Heart right ventricle (tissue), 16 donors: ENCODE measurements around the gene AFF2. TPM values are rescaled to one million over a fixed set of nuclear protein-coding genes. Genes with fewer than 3 reads are reported as not detected.
"Not testable (repeated sequence)": the region's sequence is repeated elsewhere in the genome, so short reads cannot be mapped to it uniquely, and the experiment has no call there.

Experiments
- ATAC-seq, 8 donors: fragments of 200-7000 bp; cut with Tn5 transposase; one replicate each; pipeline ENCODE4 v1.9.1; 2020; ENCODE audit warnings: mild to moderate bottlenecking in 8 of 8, moderate library complexity in 8 of 8, moderate number of reproducible peaks in 1 of 8
- DNase-seq, 2 donors: peaks; one replicate each; pipeline ENCODE4 v3.0.0-alpha.2; 2020
- H3K27ac ChIP-seq, 10 donors: fragments of 200-600 bp; sonication (generic) in 2 of 10; one replicate each; pipeline versions ENCODE4 v1.5.0 to v1.8.0; 2020 to 2022; ENCODE audit warnings: mild to moderate bottlenecking in 3 of 10
- H3K27me3 ChIP-seq, 7 donors: fragments of 200-600 bp; one replicate each; pipeline ENCODE4 v1.8.0; 2021 to 2022; ENCODE audit warnings: mild to moderate bottlenecking in 2 of 7
- H3K36me3 ChIP-seq, 9 donors: fragments of 200-600 bp; sonication (generic) in 1 of 9; one replicate each; pipeline versions ENCODE4 v1.5.0 to v1.8.0; 2020 to 2022; ENCODE audit warnings: mild to moderate bottlenecking in 2 of 9
- H3K4me1 ChIP-seq, 9 donors: fragments of 200-600 bp; sonication (generic) in 1 of 9; one replicate each; pipeline versions ENCODE4 v1.5.0 to v1.8.0; 2020 to 2022; ENCODE audit warnings: mild to moderate bottlenecking in 4 of 9
- H3K4me3 ChIP-seq, 10 donors: fragments of 200-600 bp; sonication (generic) in 2 of 10; one replicate each; pipeline versions ENCODE4 v1.5.0 to v1.8.0; 2020 to 2022; ENCODE audit warnings: mild to moderate bottlenecking in 7 of 10, moderate library complexity in 2 of 10
- H3K9me3 ChIP-seq, 11 donors: fragments of 200-600 bp in 10 of 11; sonication (generic) in 2 of 11; one replicate each; pipeline versions ENCODE4 v1.5.0 to v1.8.0; 2013 to 2022; ENCODE audit warnings: mild to moderate bottlenecking in 2 of 11, control low read depth in 1 of 11, moderate library complexity in 1 of 11
- WGBS, 2 donors: extraction: QIAGEN DNeasy Blood & Tissue Kit; methylation state at CpG; one replicate each; pipeline ENCODE4 v1.1.7; 2013; ENCODE audit warnings: inconsistent platforms in 1 of 2; 5-methylcytosine and 5-hydroxymethylcytosine counted together
- intact Hi-C, 10 donors: fragments of 100-400 bp; cut with DNase I; formaldehyde crosslinking; loops; one replicate each; pipeline versions ENCODE4 v1.11.1 to v1.14.2; 2022
- polyA plus RNA-seq, 2 donors: library from polyadenylated mRNA; stranded (reverse); fragments of 200-250 nt; gene quantifications; one replicate each; pipeline ENCODE4 v1.2.3, GENCODE V29; 2013
- total RNA-seq, 10 donors: library from RNA; stranded (reverse); fragmentation: NEBNext Ultra II Directional in 3 of 10; extraction: Animal tissue kit (Norgen Biotek cat#: 25700) in 3 of 10; gene quantifications; one replicate each; pipeline versions ENCODE4 v1.2.1 to v1.2.4, GENCODE V29; 2021 to 2023
- TF ChIP-seq, protein P1 (sequence below), 9 donors: fragments of 200-600 bp; sonication (generic) in 2 of 9; IDR thresholded peaks; one replicate each; pipeline versions ENCODE4 v1.5.0 to v1.8.0; 2021 to 2022; ENCODE audit warnings: antibody characterized with exemption in 9 of 9, mild to moderate bottlenecking in 5 of 9, moderate library complexity in 1 of 9
- donor health status: Arrhythmogenic right ventricular cardiomyopathy.
- donor health status: ischemic (EF 13 %, LVEDD 7.1; RV severe dilation, severe dysfunction).
- donor health status: healthy with polysubstance abuse.
- donor health status: DM: no; HTN: yes; CAD: no.
- donor health status: DM: no; HTN: no; CAD: no.
- donor health status: ischemic (EF 25% LVEDD 6.9; RV normal size, moderate dysfunction).
- donor health status: ischemic (EF 25% LVEDD 5.7; RV mildly dilated, moderate dysfunction).
- donor health status: healthy.
- donor health status: DM: yes; HTN: yes; CAD: no.
- donor health status: Ischemic cardiomyopathy.
- donor health status: ischemic (EF 35%, LVEDD 5.7; RV mildly dilated, moderate dysfunction).
- donor health status: nonischemic (EF 11% LVEDD 7.7; RV severe dilation, severe dysfunction).
- donor health status: DM: yes; HTN: yes; CAD: no.
- donor health status: PGD.
- donor health status: ischemic (EF 29% LVEDD 5.4; RV normal size, mild dysfunction).
- donor health status: nonischemic (EF 23%, LVEDD 6.1; RV moderate dilation, normal function).

The AFF2 gene
- total and polyA plus RNA-seq, 12 donors = 0.01 to 0.59 (median 0.20) TPM; not detected in 2

- Histone ChIP-seq H3K27me3 (no peaks in the 10 kb centered on the region), H3K4me1 (no peaks in the 10 kb centered on the region), H3K27ac (no peak overlapping the region), H3K9me3 (peaks cover 0 to 3% (median 0%) of the 10 kb centered on the region in 11 donors), H3K4me3 (no peak overlapping the region), H3K36me3 (no peaks in the 10 kb centered on the region)
- DNase-seq (no peak), ATAC-seq (no peak)
- intact Hi-C loops = loop anchor here in 1 of 10 donors (5.0 kb wide), 1 partner anchor 925 kb away; no protein-coding TSS in a partner anchor
- TF ChIP-seq, protein P1, sequence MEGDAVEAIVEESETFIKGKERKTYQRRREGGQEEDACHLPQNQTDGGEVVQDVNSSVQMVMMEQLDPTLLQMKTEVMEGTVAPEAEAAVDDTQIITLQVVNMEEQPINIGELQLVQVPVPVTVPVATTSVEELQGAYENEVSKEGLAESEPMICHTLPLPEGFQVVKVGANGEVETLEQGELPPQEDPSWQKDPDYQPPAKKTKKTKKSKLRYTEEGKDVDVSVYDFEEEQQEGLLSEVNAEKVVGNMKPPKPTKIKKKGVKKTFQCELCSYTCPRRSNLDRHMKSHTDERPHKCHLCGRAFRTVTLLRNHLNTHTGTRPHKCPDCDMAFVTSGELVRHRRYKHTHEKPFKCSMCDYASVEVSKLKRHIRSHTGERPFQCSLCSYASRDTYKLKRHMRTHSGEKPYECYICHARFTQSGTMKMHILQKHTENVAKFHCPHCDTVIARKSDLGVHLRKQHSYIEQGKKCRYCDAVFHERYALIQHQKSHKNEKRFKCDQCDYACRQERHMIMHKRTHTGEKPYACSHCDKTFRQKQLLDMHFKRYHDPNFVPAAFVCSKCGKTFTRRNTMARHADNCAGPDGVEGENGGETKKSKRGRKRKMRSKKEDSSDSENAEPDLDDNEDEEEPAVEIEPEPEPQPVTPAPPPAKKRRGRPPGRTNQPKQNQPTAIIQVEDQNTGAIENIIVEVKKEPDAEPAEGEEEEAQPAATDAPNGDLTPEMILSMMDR (IDR thresholded peaks at IDR 0.05) = no peak
Observed at GRCh38 chrX:148902581-148902980, 402.2 kb downstream of the AFF2 start.

DNA sequence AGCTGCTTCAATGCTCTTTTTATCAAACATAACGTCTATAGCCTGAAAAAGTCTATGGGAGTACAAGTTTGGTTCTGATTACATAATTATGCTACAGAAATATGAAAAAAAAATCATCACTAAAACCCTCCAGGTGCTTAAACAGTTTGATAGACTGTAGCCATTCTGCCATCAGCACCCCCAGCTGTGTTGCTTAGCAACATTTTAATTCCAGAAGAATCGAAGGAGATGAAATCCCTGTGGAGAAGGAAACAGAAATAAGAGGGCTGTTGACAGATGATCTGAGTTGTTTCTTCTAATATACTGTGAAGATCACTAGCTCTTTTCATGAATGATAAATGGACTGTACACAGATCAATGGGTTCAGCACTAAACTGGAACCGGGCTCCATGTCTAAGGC lies 402.8 kb downstream of the AFF2 start:
- 72 to 85% methylated on average over 3 of the region's 3 CpGs for WGBS, 2 donors
- H3K9me3 ChIP-seq = peaks cover 0 to 3% (median 0%) of the 10 kb centered on the region in 11 donors
- H3K27ac ChIP-seq = no peak overlapping the region
- TF ChIP-seq, protein P1 (IDR thresholded peaks at IDR 0.05) = no peak
- DNase-seq = no peak
- no peak overlapping the region for H3K4me3 ChIP-seq
- no peaks in the 10 kb centered on the region for H3K36me3 ChIP-seq
- no peak for ATAC-seq
- no peaks in the 10 kb centered on the region for H3K27me3 ChIP-seq
- intact Hi-C loops = loop anchor here in 1 of 10 donors (5.0 kb wide), 1 partner anchor 926 kb away; no protein-coding TSS in a partner anchor
- H3K4me1 ChIP-seq = no peaks in the 10 kb centered on the region

GRCh38 chrX:148904421-148905111 lies 404.1 kb downstream of the AFF2 start:
- Histone ChIP-seq H3K36me3 (no peaks in the 10 kb centered on the region), H3K27ac (no peak overlapping the region), H3K27me3 (no peaks in the 10 kb centered on the region), H3K9me3 (peaks cover 0 to 3% (median 0%) of the 10 kb centered on the region in 11 donors), H3K4me3 (no peak overlapping the region), H3K4me1 (no peaks in the 10 kb centered on the region)
- ATAC-seq (no peak), DNase-seq (no peak)
- 39 to 70% methylated on average over 3 of the region's 3 CpGs for WGBS, 2 donors
- intact Hi-C loops = loop anchor here in 1 of 10 donors (5.0 kb wide), 2 partner anchors 637 to 927 kb away; no protein-coding TSS in a partner anchor
- TF ChIP-seq, protein P1 (IDR thresholded peaks at IDR 0.05) = no peak

GRCh38 chrX:148905400-148905799 lies 405.0 kb downstream of the AFF2 start:
- ATAC-seq (no peak), DNase-seq (no peak)
- 72% methylated on average over 5 of the region's 5 CpGs for WGBS, 2 donors

DNA sequence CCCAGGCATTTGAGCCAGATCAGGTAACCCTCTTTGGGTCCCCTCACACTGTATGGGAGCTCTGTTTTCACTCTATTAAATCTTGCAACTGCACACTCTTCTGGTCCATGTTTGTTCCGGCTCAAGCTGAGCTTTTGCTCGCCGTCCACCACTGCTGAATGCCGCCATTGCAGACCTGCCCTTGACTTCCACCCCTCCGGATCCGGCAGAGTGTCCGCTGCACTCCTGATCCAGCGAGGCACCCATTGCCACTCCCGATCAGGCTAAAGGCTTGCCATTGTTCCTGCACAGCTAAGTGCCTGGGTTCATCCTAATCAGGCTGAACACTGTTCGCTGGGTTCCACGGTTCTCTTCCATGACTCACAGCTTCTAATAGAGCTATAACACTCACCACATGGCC lies 406.2 kb downstream of the AFF2 start:
- ATAC-seq, H3K4me3 ChIP-seq, H3K4me1 ChIP-seq, DNase-seq, H3K27ac ChIP-seq, H3K36me3 ChIP-seq, H3K9me3 ChIP-seq, H3K27me3 ChIP-seq: not testable (repeated sequence)
- 89 to 90% methylated on average over 11 of the region's 11 CpGs for WGBS, 2 donors
- intact Hi-C loops = loop anchor here in 1 of 10 donors (5.0 kb wide), 1 partner anchor 639 kb away; no protein-coding TSS in a partner anchor

More at GRCh38 chrX:148905400-148905799, 405.0 kb downstream of the AFF2 start:
- intact Hi-C loops = loop anchor here in 1 of 10 donors (5.0 kb wide), 1 partner anchor 638 kb away; no protein-coding TSS in a partner anchor
- Histone ChIP-seq H3K4me1 (no peaks in the 10 kb centered on the region), H3K27me3 (no peaks in the 10 kb centered on the region), H3K4me3 (no peak overlapping the region), H3K36me3 (no peaks in the 10 kb centered on the region), H3K9me3 (peaks cover 0 to 3% (median 0%) of the 10 kb centered on the region in 11 donors), H3K27ac (no peak overlapping the region)
- TF ChIP-seq, protein P1 (IDR thresholded peaks at IDR 0.05) = no peak
